GM19035 (cell line): ENCODE measurements around the gene OR6C1.
"Not testable (repeated sequence)": the region's sequence is repeated elsewhere in the genome, so short reads cannot be mapped to it uniquely, and the experiment has no call there.

Source experiments
- ATAC-seq: cut with Tn5 transposase; IDR thresholded peaks from one replicate; pipeline ENCODE4 v1.9.1; 2021; ENCODE audit not compliant: unreplicated experiment

Gene OR6C1

DNA sequence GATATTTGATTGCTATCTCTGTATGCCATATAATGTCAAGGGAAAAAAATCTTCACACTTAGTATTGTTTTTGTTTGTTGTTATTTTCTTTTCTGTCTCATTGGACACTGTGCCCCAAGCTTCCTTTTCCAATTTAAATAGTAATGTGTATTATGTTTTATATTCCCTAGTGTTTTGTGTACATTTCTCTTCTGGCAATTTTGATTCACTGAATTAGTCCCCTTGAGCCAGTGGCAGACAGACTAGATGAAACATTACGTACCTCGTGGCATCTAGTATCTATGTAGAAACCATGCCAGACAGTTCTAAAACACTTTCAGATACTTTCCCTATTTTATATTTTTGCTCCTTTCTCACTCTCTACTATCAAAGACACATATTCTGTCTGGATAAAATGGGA is at the start of gene OR6C1:
OR6C1 (plus strand) TSS at position 301 of the 400 bp plus-strand sequence. CDS start 6,257 bp downstream, outside the sequence.
- ATAC-seq: no peak

- no peak for ATAC-seq
These were observed 33.2 kb upstream of the OR6C1 start for GRCh38 chr12:55280991-55281390.

DNA sequence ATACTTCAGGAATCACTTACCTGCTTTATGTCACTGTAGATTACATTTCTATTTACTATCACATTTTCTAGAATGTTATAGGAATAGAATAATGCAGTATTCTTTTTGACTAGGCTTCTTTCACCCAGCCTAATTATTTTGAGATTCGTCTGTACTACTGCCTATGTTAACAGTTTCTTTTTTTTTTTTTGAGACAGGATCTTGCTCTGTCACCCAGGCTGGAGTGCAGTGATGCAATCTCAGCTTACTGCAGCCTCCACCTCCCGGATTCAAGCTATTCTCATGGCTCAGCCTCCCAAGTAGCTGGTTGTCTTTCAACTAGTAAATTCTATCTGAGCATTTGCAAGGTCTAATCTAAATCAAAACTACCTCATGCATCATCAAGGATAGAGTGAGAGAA is 24.1 kb upstream of the OR6C1 start:
- no peak for ATAC-seq

GRCh38 chr12:55296469-55296868 is 17.7 kb upstream of the OR6C1 start, which contains the start of gene OR6C6:
OR6C6 (minus strand) TSS chr12:55296569; CDS start chr12:55295232, 1,337 bp downstream.
- no peak for ATAC-seq

DNA sequence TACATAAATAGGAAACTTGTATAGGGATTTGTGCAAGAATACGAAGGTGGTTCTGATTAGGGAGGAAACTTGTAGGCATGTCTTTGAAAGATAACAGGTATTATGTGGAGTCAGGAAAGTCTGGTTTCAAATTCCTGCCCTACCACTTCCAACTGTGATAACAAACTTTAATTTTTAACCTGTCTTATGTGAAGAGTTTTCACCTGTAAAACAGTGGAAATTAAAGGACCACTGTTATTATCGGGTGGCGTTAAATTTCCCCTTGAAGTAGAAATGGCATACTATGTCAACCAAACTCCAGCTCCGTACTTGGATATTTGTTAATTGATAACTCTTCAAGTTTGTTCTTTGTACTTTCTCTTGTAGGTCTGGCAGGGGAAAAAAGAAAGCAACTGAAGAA is 6.1 kb downstream of the OR6C1 start:
- ATAC-seq: no peak

GRCh38 chr12:55325801-55326200 is 11.7 kb downstream of the OR6C1 start:
- ATAC-seq: not testable (repeated sequence)

GRCh38 chr12:55330446-55330845 is 16.3 kb downstream of the OR6C1 start, which contains the start of gene OR6C3:
OR6C3 (plus strand) TSS chr12:55330746; CDS start chr12:55331701, 955 bp downstream.
- no peak for ATAC-seq

GRCh38 chr12:55336002-55336401 is 21.9 kb downstream of the OR6C1 start:
- ATAC-seq: no peak

- not testable (repeated sequence) for ATAC-seq
These were observed 41.2 kb downstream of the OR6C1 start for GRCh38 chr12:55355338-55355737.

DNA sequence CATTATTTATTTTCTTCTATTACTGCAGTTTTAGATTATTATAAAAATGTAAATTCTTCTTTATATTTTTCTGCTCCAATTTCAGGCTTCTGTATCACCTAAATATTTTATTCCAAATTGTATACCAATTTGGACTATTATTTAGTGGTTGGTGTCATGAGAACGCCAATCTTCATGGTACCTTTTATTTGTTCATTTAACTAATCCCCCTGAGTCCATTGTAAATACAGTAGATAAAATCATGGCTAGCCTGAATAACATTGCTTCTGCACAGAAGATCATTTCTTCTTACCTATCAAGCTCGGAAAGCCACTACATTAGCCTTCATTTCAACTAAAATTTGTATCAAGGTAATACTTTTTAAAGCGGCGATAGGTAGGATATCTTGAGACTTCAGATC is 48.5 kb downstream of the OR6C1 start, which contains the start of gene OR6C75:
OR6C75 (plus strand) TSS at position 301 of the 400 bp plus-strand sequence. CDS start 2,136 bp downstream, outside the sequence.
- no peak for ATAC-seq

GRCh38 chr12:55365086-55365485 is 50.9 kb downstream of the OR6C1 start:
- no peak for ATAC-seq
